ENCODE measurements around the gene BACH2. TPM values are rescaled to one million over a fixed set of nuclear protein-coding genes. Genes with fewer than 3 reads are reported as not detected.
"Not testable (repeated sequence)": the region's sequence is repeated elsewhere in the genome, so short reads cannot be mapped to it uniquely, and the experiment has no call there.

Gene BACH2
- total and polyA plus RNA-seq, 2 experiments from 2014 or later: 1.6 to 5.7 TPM

DNA sequence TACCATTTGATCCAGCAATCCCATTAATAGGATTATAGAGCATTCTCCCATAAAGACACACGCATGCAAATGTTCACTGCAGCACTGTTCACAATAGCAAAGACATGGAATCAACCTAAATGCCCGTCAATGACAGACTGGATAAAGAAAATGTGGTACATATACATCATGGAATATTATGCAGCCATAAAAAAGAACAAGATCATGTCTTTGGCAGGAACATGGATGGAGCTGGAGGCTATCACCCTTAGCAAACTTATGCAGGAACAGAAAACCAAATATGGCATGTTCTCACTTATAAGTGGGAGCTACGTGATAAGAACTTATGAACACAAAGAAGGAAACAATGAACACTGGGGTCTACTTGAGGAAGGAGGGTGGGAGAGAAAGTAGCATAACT, 180.5 kb downstream of the BACH2 start:
- H3K4me1 ChIP-seq (ENCODE audit: insufficient read depth); H3K9me2 ChIP-seq (ENCODE audit: insufficient read depth); H3F3A ChIP-seq (replicated peaks; ENCODE audit: low read depth); H2AFZ ChIP-seq; DNase-seq (ENCODE audit: low spot score); H3K36me3 Mint-ChIP-seq (ENCODE audit: low read depth); H3K36me3 ChIP-seq (ENCODE audit: insufficient read depth); H3K27me3 Mint-ChIP-seq (ENCODE audit: insufficient read depth, low read depth, poor library complexity); H3K4me3 Mint-ChIP-seq; H4K20me1 ChIP-seq (replicated peaks; ENCODE audit: insufficient read depth); H3K79me2 ChIP-seq (replicated peaks; ENCODE audit: insufficient read depth); H3K27ac ChIP-seq (ENCODE audit: low read depth); H3K27me3 ChIP-seq (ENCODE audit: insufficient read depth); H3K4me3 ChIP-seq; ATAC-seq; H3K27ac Mint-ChIP-seq; H3K4me1 Mint-ChIP-seq; H3K4me2 ChIP-seq: not testable (repeated sequence)
- peaks cover 17% of the 10 kb centered on the region for H3K9me3 Mint-ChIP-seq

DNA sequence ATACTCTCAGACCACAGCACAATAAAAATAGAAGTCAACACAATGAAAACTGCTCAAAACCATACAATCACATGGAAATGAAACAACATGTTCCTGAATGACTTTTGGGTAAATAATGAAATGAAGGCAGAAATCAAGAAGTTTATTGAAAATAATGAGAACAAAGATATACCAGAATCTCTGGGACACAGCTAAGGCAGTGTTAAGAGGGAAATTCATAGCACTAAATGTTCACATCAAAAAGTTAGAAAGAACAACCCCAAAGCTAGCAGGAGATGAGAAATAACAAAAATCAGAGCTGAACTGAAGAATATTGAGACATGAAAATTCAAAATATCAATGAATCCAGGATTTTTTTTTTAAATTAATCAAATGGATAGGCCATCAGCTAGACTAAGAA, 183.3 kb downstream of the BACH2 start:
- no peak for DNase-seq (ENCODE audit: low spot score)
- Histone ChIP-seq H3K4me2 (no peak overlapping the region), H3K27me3 (ENCODE audit: insufficient read depth) (no peaks in the 10 kb centered on the region), H3K36me3 (ENCODE audit: insufficient read depth) (no peaks in the 10 kb centered on the region), H3K4me3 (no peak overlapping the region), H3K9me2 (ENCODE audit: insufficient read depth) (peaks cover 3% of the 10 kb centered on the region; the same call in 1 of the 2 replicates), H3K4me1 (ENCODE audit: insufficient read depth) (no peaks in the 10 kb centered on the region), H4K20me1 (replicated peaks; ENCODE audit: insufficient read depth) (no peaks in the 10 kb centered on the region; the same call in 1 of the 2 replicates), H3K27ac (ENCODE audit: low read depth) (no peak overlapping the region), H2AFZ (no peak overlapping the region), H3F3A (replicated peaks; ENCODE audit: low read depth) (no peaks in the 10 kb centered on the region), H3K79me2 (replicated peaks; ENCODE audit: insufficient read depth) (no peaks in the 10 kb centered on the region)
- Mint-ChIP-seq H3K27ac (no peak overlapping the region), H3K9me3 (peaks cover 17% of the 10 kb centered on the region), H3K4me1 (peaks cover 5% of the 10 kb centered on the region), H3K4me3 (no peak overlapping the region), H3K27me3 (ENCODE audit: insufficient read depth, low read depth, poor library complexity) (peaks cover 1% of the 10 kb centered on the region), H3K36me3 (ENCODE audit: low read depth) (peaks cover 5% of the 10 kb centered on the region; the same call in 1 of the 3 replicates)
- no peak for ATAC-seq
- TF ChIP-seq, protein P1, sequence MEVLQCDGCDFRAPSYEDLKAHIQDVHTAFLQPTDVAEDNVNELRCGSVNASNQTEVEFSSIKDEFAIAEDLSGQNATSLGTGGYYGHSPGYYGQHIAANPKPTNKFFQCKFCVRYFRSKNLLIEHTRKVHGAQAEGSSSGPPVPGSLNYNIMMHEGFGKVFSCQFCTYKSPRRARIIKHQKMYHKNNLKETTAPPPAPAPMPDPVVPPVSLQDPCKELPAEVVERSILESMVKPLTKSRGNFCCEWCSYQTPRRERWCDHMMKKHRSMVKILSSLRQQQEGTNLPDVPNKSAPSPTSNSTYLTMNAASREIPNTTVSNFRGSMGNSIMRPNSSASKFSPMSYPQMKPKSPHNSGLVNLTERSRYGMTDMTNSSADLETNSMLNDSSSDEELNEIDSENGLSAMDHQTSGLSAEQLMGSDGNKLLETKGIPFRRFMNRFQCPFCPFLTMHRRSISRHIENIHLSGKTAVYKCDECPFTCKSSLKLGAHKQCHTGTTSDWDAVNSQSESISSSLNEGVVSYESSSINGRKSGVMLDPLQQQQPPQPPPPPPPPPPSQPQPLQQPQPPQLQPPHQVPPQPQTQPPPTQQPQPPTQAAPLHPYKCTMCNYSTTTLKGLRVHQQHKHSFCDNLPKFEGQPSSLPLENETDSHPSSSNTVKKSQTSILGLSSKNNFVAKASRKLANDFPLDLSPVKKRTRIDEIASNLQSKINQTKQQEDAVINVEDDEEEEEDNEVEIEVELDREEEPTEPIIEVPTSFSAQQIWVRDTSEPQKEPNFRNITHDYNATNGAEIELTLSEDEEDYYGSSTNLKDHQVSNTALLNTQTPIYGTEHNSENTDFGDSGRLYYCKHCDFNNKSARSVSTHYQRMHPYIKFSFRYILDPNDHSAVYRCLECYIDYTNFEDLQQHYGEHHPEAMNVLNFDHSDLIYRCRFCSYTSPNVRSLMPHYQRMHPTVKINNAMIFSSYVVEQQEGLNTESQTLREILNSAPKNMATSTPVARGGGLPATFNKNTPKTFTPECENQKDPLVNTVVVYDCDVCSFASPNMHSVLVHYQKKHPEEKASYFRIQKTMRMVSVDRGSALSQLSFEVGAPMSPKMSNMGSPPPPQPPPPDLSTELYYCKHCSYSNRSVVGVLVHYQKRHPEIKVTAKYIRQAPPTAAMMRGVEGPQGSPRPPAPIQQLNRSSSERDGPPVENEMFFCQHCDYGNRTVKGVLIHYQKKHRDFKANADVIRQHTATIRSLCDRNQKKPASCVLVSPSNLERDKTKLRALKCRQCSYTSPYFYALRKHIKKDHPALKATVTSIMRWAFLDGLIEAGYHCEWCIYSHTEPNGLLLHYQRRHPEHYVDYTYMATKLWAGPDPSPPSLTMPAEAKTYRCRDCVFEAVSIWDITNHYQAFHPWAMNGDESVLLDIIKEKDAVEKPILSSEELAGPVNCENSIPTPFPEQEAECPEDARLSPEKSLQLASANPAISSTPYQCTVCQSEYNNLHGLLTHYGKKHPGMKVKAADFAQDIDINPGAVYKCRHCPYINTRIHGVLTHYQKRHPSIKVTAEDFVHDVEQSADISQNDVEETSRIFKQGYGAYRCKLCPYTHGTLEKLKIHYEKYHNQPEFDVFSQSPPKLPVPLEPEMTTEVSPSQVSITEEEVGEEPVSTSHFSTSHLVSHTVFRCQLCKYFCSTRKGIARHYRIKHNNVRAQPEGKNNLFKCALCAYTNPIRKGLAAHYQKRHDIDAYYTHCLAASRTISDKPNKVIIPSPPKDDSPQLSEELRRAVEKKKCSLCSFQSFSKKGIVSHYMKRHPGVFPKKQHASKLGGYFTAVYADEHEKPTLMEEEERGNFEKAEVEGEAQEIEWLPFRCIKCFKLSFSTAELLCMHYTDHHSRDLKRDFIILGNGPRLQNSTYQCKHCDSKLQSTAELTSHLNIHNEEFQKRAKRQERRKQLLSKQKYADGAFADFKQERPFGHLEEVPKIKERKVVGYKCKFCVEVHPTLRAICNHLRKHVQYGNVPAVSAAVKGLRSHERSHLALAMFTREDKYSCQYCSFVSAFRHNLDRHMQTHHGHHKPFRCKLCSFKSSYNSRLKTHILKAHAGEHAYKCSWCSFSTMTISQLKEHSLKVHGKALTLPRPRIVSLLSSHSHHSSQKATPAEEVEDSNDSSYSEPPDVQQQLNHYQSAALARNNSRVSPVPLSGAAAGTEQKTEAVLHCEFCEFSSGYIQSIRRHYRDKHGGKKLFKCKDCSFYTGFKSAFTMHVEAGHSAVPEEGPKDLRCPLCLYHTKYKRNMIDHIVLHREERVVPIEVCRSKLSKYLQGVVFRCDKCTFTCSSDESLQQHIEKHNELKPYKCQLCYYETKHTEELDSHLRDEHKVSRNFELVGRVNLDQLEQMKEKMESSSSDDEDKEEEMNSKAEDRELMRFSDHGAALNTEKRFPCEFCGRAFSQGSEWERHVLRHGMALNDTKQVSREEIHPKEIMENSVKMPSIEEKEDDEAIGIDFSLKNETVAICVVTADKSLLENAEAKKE (CRISPR knock-in tag; IDR thresholded peaks at IDR 0.05): no peak
- TF ChIP-seq JUNB (IDR thresholded peaks at IDR 0.05; ENCODE audit: unreplicated experiment) (no peak), CTCF (conservative IDR thresholded peaks at IDR 0.05; ENCODE audit: low read depth in 2 of 2) (no peak), NANOG (IDR thresholded peaks at IDR 0.05; ENCODE audit: borderline replicate concordance) (no peak), ZNF114 (CRISPR knock-in tag; IDR thresholded peaks at IDR 0.05) (no peak), POLR2AphosphoS5 (IDR thresholded peaks at IDR 0.05; ENCODE audit: low read depth) (no peak), EZH2phosphoT487 (IDR thresholded peaks at IDR 0.05; ENCODE audit: unreplicated experiment) (no peak), EZH2 (IDR thresholded peaks at IDR 0.05; ENCODE audit: low read depth, unreplicated experiment) (no peak), ZNF331 (CRISPR knock-in tag; IDR thresholded peaks at IDR 0.05; ENCODE audit: low read depth) (no peak), CREB1 (CRISPR knock-in tag; IDR thresholded peaks at IDR 0.05; ENCODE audit: low read depth) (no peak)
- TF ChIP-seq, protein P2, sequence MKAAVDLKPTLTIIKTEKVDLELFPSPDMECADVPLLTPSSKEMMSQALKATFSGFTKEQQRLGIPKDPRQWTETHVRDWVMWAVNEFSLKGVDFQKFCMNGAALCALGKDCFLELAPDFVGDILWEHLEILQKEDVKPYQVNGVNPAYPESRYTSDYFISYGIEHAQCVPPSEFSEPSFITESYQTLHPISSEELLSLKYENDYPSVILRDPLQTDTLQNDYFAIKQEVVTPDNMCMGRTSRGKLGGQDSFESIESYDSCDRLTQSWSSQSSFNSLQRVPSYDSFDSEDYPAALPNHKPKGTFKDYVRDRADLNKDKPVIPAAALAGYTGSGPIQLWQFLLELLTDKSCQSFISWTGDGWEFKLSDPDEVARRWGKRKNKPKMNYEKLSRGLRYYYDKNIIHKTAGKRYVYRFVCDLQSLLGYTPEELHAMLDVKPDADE (IDR thresholded peaks at IDR 0.05): no peak

Data from GM23338 (cell line).